Eye (tissue), 1 donor: ENCODE results near the gene HBP1.

ENCODE experiments used
- DNase-seq: peaks from one replicate; pipeline ENCODE4 v3.0.0-alpha.2; 2015

Gene HBP1

DNA sequence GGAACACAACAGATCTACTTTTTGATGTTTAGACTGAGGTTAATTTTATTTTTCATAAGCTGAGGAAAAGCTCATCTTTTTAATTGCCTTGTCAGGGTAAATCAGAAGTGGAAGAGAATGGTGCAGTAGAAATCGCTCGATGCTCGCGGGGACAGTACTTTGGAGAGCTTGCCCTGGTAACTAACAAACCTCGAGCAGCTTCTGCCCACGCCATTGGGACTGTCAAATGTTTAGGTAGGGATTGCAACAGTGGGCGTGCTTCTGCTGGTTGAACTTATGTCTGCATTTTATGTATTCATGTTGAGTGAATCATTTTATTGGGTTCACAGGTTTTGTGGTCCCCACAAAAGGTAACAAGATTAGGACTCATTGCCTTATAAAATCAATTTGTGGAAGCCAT is 11.7 kb upstream of the HBP1 start:
- DNase-seq = no peak

- no peak for DNase-seq
Measured at GRCh38 chr7:107158028-107158427, 10.8 kb upstream of the HBP1 start.

- DNase-seq = no peak
Measured at GRCh38 chr7:107160389-107160788, 8.4 kb upstream of the HBP1 start.

GRCh38 chr7:107161415-107161814 is 7.4 kb upstream of the HBP1 start:
- DNase-seq = no peak

DNA sequence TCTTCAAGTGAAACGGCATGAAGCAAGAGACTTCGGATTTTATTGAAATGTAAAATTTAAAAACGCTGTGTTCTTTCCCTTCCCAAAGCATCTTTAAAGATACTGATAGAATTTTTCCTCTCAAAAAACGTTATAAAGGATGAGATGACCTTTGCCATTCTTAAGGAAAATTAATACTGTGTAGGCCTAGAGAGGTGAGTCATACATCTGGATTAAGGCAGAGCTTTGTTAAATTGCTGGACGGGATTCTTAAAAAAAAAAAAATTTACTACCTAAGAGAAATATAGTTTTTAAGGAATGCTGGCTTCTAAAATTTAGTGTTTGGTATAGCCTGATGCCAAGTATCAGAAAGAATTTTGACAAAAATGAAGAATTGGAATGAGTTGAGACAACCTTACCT is 6.3 kb upstream of the HBP1 start:
- DNase-seq = no peak

DNA sequence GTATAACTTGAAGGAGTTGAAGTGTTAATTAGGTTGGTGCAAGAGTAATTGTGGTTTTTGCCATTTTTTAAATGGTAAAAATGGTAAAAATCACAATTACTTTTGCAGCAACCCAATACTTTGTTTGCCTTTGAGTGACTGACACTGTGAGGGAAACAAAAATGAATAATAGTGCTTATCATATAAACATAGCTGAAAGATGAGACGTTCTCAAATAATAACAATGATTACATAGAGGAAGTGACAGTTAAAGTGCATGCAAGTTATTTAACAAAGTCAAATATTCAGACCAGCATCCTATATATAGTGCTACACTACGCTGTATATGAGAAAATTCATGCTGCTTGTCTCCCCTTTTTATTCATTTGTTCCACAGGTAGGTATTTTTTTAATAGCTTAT is 4.7 kb upstream of the HBP1 start:
- DNase-seq = no peak

GRCh38 chr7:107165341-107165740 is 3.5 kb upstream of the HBP1 start:
- no peak for DNase-seq

- peak; percentile 48 for DNase-seq
Measured at GRCh38 chr7:107166736-107167426, 1.9 kb upstream of the HBP1 start.

- DNase-seq = peak; percentile 91
Measured at GRCh38 chr7:107167483-107168232, 1.1 kb upstream of the HBP1 start.

GRCh38 chr7:107169120-107170050 is 582 bp downstream of the HBP1 start:
- DNase-seq = peak; percentile 98

GRCh38 chr7:107170051-107170915 is 1.5 kb downstream of the HBP1 start:
- no peak for DNase-seq

GRCh38 chr7:107171496-107171895 is 2.7 kb downstream of the HBP1 start:
- no peak for DNase-seq

GRCh38 chr7:107172276-107173032 is 3.7 kb downstream of the HBP1 start:
- DNase-seq = no peak

DNA sequence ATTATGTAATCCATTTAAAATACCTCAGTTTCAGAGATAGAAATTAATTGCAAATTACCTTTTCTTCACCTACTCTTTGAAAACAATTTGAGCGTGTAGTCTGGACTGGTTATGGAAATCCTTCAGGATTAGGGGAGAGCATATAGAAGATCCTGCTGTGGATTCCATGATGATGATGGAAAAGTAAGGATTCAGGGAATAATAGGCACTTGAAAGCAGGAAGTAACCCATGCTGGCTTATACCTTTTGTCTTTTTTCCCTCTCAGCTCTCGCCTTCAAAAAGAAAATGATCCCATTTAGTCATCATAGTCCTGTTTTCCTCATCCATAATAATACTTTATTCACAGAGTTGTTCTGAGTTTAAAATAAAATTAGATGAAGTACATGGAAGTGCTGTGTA is 4.4 kb downstream of the HBP1 start:
- DNase-seq = no peak

GRCh38 chr7:107173691-107174406 is 5.0 kb downstream of the HBP1 start:
- DNase-seq = no peak

DNA sequence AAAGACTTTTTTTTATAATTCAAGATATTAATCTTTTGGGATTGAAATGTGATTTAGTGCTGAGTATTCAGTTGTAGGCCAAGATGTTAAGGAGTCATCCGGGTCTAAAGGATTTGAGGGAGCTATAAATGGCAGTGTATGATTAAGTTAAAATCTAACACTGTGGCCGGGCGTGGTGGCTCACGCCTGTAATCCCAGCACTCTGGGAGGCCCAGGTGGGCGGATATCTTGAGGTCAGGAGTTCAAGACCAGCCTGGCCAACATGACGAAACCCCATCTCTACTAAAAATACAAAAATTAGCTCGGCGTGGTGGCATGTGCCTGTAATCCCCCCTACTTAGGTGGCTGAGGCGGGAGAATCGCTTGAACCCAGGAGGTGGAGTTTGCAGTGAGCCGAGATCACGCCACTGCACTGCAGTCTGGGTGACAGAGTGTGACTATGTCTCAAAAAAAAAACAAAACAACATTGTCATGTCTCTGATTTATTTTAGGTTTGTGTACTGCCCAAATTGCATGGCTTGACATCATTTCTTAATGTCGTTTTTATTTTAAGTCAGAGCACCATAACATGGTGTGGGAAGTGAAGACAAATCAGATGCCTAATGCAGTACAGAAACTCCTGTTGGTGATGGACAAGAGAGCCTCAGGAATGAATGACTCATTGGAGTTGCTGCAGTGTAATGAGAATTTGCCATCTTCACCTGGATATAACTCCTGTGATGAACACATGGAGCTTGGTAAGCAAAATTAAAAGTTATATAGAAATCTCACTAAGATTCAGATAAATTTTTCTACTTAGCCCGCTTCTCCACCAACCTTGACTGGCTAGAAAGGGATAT is 10.7 kb downstream of the HBP1 start:
- DNase-seq = no peak

- peak; percentile 30 for DNase-seq
Measured at GRCh38 chr7:107180378-107180777, 11.6 kb downstream of the HBP1 start.

DNA sequence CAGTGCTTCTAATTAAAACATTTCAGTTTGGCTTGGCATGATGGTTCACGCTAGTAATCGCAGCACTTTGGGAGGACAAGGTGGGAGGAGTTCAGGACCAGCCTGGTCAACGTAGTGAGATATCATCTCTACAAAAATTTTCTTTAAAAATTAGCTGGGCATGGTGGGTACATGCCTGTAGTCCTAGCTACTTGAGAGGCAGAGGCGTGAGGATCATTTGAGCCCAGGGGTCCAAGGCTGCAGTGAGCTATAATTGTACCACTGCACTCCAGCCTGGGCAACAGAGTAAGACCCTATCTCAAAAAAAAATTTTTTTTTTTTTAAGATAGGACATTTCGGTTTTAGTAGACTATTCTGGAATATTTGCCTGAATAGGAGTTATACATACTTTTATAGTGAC is 12.4 kb downstream of the HBP1 start:
- no peak for DNase-seq

- DNase-seq = no peak
Measured at GRCh38 chr7:107185716-107186115, 16.9 kb downstream of the HBP1 start.

- no peak for DNase-seq
Measured at GRCh38 chr7:107186240-107186639, 17.4 kb downstream of the HBP1 start.
